GM21381 (cell line): ENCODE measurements around the gene TEX11.

ENCODE experiments used
- ATAC-seq: cut with Tn5 transposase; IDR thresholded peaks from one replicate; pipeline ENCODE4 v1.9.1; 2021; ENCODE audit warnings: mild to moderate bottlenecking, moderate library complexity; ENCODE audit not compliant: unreplicated experiment

Gene TEX11

GRCh38 chrX:70500826-70501225 is 407.7 kb downstream of the TEX11 start:
- no peak for ATAC-seq

- ATAC-seq: no peak
Observed at GRCh38 chrX:70498129-70498528, 410.4 kb downstream of the TEX11 start.

GRCh38 chrX:70497026-70497425 is 411.5 kb downstream of the TEX11 start:
- ATAC-seq: no peak

GRCh38 chrX:70496491-70496890 is 412.0 kb downstream of the TEX11 start:
- no peak for ATAC-seq

GRCh38 chrX:70494441-70494840 is 414.1 kb downstream of the TEX11 start:
- ATAC-seq: no peak

GRCh38 chrX:70488856-70489255 is 419.7 kb downstream of the TEX11 start:
- no peak for ATAC-seq

- no peak for ATAC-seq
Observed at GRCh38 chrX:70485466-70485865, 423.0 kb downstream of the TEX11 start.

- no peak for ATAC-seq
Observed at GRCh38 chrX:70482300-70482699, 426.2 kb downstream of the TEX11 start.

- ATAC-seq: no peak
Observed at GRCh38 chrX:70481471-70482270, 426.8 kb downstream of the TEX11 start.

- no peak for ATAC-seq
Observed at GRCh38 chrX:70480660-70481018, 427.9 kb downstream of the TEX11 start.

GRCh38 chrX:70479922-70480659 is 428.4 kb downstream of the TEX11 start:
- no peak for ATAC-seq

GRCh38 chrX:70479247-70479921 is 429.1 kb downstream of the TEX11 start:
- no peak for ATAC-seq
